A549 (cell line): Measurements from ENCODE around the gene NRG3.

Source experiments
- CBX8 ChIP-seq: fragments of 200-600 bp; sonication (generic); IDR thresholded peaks from 2 replicates; pipeline ENCODE4 v1.6.1; 2016
- CEBPB ChIP-seq, 2 experiments: fragments of >200 bp in 1 of 2; sonication (Bioruptor Twin) in 1 of 2; formaldehyde crosslinking in 1 of 2; IDR thresholded peaks; 2 replicates each; pipeline ENCODE4 v1.6.1; 2012 to 2016
- CHD2 ChIP-seq: fragments of 150-350 bp; IDR thresholded peaks from 2 replicates; pipeline ENCODE4 v1.6.1; 2014; ENCODE audit warnings: low read length; ENCODE audit not compliant: partially characterized antibody
- HDAC2 ChIP-seq: fragments of 200-600 bp; sonication (generic); IDR thresholded peaks from 2 replicates; pipeline ENCODE4 v1.6.1; 2016
- JUNB ChIP-seq: fragments of >200 bp; sonication (Bioruptor Twin); formaldehyde crosslinking; IDR thresholded peaks from 2 replicates; pipeline ENCODE4 v1.6.1; 2016
- MYC ChIP-seq: IDR thresholded peaks from 2 replicates; pipeline ENCODE4 v1.6.1; 2012; ENCODE audit warnings: mild to moderate bottlenecking, inconsistent platforms, low read length, improper control_type of control experiment, borderline replicate concordance
- POLR2A ChIP-seq: IDR thresholded peaks from 2 replicates; pipeline ENCODE4 v1.6.1; 2012; ENCODE audit warnings: mild to moderate bottlenecking, low read length
- RCOR1 ChIP-seq: fragments of 150-350 bp; IDR thresholded peaks from 2 replicates; pipeline ENCODE4 v1.6.1; 2014; ENCODE audit warnings: antibody characterized with exemption, low read length, low read depth
- RFX5 ChIP-seq: fragments of 450-650 bp; IDR thresholded peaks from 2 replicates; pipeline ENCODE4 v1.7.1; 2014; ENCODE audit warnings: antibody characterized with exemption, mild to moderate bottlenecking, moderate library complexity
- SREBF2 ChIP-seq: fragments of 450-650 bp; IDR thresholded peaks from 2 replicates; pipeline ENCODE4 v1.6.1; 2014; ENCODE audit warnings: mild to moderate bottlenecking, moderate library complexity
- TF ChIP-seq, protein P1 (sequence below): fragments of 200-600 bp; sonication (generic); IDR thresholded peaks from 2 replicates; pipeline ENCODE4 v1.6.1; 2016; ENCODE audit warnings: antibody characterized with exemption, mild to moderate bottlenecking, moderate library complexity
- TF ChIP-seq, protein P2 (sequence below): fragments of >200 bp; sonication (Bioruptor Twin); formaldehyde crosslinking; IDR thresholded peaks from 3 replicates; pipeline ENCODE4 v1.5.1; 2016
- TF ChIP-seq, protein P3 (sequence below): IDR thresholded peaks from 2 replicates; pipeline ENCODE4 v1.6.1; 2012
- TF ChIP-seq, protein P4 (sequence below): IDR thresholded peaks from 2 replicates; pipeline ENCODE4 v1.6.1; 2012; ENCODE audit warnings: low read depth, borderline replicate concordance

DNA sequence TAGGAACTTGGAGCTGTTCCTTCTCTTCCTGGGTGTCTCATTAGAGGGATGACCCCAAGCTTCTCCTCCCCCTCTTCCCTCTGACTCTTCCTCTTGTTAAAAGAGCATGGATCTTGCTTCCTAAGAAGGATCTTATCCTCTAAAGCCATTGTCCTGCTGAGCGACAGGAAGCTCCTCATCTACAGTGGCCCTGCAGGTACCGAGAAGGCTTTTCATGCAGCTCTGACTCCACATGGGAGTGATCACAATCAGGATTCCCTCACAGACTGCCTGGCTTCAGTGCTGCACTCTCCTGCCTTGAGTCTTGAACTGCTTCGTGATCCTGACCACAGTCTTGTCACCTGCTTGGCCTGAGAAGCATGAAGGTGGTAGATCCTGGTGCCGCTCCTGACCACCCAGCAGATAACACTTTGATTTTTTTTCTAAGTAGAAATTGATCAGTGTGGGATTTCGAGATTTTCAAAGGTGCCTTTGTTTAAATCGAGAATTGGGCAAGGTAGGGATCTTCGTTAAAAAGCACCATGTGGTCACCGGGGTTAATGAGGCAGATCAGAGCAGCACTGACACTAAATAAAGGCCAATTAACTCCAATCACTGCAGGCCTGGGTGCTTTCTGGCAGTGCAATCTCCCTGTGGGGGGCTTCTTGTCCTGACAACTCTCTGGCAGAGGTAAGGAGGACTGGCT lies 376.4 kb downstream of the NRG3 start:
- TF ChIP-seq, protein P1, sequence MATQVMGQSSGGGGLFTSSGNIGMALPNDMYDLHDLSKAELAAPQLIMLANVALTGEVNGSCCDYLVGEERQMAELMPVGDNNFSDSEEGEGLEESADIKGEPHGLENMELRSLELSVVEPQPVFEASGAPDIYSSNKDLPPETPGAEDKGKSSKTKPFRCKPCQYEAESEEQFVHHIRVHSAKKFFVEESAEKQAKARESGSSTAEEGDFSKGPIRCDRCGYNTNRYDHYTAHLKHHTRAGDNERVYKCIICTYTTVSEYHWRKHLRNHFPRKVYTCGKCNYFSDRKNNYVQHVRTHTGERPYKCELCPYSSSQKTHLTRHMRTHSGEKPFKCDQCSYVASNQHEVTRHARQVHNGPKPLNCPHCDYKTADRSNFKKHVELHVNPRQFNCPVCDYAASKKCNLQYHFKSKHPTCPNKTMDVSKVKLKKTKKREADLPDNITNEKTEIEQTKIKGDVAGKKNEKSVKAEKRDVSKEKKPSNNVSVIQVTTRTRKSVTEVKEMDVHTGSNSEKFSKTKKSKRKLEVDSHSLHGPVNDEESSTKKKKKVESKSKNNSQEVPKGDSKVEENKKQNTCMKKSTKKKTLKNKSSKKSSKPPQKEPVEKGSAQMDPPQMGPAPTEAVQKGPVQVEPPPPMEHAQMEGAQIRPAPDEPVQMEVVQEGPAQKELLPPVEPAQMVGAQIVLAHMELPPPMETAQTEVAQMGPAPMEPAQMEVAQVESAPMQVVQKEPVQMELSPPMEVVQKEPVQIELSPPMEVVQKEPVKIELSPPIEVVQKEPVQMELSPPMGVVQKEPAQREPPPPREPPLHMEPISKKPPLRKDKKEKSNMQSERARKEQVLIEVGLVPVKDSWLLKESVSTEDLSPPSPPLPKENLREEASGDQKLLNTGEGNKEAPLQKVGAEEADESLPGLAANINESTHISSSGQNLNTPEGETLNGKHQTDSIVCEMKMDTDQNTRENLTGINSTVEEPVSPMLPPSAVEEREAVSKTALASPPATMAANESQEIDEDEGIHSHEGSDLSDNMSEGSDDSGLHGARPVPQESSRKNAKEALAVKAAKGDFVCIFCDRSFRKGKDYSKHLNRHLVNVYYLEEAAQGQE, result no peak
- TF ChIP-seq, protein P2, sequence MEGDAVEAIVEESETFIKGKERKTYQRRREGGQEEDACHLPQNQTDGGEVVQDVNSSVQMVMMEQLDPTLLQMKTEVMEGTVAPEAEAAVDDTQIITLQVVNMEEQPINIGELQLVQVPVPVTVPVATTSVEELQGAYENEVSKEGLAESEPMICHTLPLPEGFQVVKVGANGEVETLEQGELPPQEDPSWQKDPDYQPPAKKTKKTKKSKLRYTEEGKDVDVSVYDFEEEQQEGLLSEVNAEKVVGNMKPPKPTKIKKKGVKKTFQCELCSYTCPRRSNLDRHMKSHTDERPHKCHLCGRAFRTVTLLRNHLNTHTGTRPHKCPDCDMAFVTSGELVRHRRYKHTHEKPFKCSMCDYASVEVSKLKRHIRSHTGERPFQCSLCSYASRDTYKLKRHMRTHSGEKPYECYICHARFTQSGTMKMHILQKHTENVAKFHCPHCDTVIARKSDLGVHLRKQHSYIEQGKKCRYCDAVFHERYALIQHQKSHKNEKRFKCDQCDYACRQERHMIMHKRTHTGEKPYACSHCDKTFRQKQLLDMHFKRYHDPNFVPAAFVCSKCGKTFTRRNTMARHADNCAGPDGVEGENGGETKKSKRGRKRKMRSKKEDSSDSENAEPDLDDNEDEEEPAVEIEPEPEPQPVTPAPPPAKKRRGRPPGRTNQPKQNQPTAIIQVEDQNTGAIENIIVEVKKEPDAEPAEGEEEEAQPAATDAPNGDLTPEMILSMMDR, result no peak
- no peak for TF ChIP-seq CHD2
- TF ChIP-seq MYC, result no peak
- TF ChIP-seq CEBPB (IDR thresholded peaks at IDR 0.05), result no peak
- TF ChIP-seq RFX5, result no peak
- TF ChIP-seq RCOR1, result no peak
- no peak for TF ChIP-seq POLR2A
- TF ChIP-seq, protein P3, sequence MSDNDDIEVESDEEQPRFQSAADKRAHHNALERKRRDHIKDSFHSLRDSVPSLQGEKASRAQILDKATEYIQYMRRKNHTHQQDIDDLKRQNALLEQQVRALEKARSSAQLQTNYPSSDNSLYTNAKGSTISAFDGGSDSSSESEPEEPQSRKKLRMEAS, result no peak
- TF ChIP-seq, protein P4, sequence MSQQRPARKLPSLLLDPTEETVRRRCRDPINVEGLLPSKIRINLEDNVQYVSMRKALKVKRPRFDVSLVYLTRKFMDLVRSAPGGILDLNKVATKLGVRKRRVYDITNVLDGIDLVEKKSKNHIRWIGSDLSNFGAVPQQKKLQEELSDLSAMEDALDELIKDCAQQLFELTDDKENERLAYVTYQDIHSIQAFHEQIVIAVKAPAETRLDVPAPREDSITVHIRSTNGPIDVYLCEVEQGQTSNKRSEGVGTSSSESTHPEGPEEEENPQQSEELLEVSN, result no peak
- TF ChIP-seq CBX8, result no peak
- TF ChIP-seq HDAC2, result no peak
- TF ChIP-seq SREBF2, result no peak
- TF ChIP-seq JUNB, result no peak
